Astrocyte of the cerebellum (primary cell): ENCODE results near the gene VLDLR.
"Not testable (repeated sequence)": the region's sequence is repeated elsewhere in the genome, so short reads cannot be mapped to it uniquely, and the experiment has no call there.

ENCODE experiments used
- DNase-seq: peaks from one replicate; pipeline ENCODE4 v3.0.0-alpha.2; 2011; ENCODE audit warnings: low read depth
- H3K4me3 ChIP-seq: 2 replicates; pipeline ENCODE4 v1.5.1; 2011; ENCODE audit warnings: mild to moderate bottlenecking, low read depth, low read length, moderate library complexity
- in situ Hi-C: cut with HindIII; loops from 2 replicates; pipeline ENCODE4 v1.10.0; 2017; ENCODE audit warnings: low sequenced_read_pairs
- TF ChIP-seq, protein P1 (sequence below): IDR thresholded peaks from 2 replicates; pipeline ENCODE4 v1.5.1; 2012; ENCODE audit warnings: low read length, low read depth, moderate library complexity, mild to moderate bottlenecking; ENCODE audit errors: missing control alignments

VLDLR gene

DNA sequence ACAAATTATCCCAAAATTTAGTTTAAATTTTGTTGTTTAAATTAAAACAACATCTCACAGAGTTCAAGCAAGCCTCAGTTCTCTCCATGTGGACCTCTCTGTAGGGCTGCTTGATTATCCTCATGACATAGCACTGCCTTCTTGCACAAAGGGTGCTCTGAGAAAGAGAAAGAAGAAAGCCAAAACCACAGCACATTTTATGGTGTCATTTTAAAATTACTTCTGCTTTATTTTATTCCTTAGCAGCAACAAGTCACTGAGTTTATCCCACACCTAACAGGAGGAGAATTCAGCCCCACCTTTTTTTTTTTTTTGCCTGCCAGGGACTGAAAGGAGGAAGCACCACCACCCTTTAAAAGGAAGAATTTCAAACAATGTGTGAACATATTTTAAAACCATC, 82.9 kb downstream of the VLDLR start:
- DNase-seq, result no peak
- no peak overlapping the region for H3K4me3 ChIP-seq
- TF ChIP-seq, protein P1, sequence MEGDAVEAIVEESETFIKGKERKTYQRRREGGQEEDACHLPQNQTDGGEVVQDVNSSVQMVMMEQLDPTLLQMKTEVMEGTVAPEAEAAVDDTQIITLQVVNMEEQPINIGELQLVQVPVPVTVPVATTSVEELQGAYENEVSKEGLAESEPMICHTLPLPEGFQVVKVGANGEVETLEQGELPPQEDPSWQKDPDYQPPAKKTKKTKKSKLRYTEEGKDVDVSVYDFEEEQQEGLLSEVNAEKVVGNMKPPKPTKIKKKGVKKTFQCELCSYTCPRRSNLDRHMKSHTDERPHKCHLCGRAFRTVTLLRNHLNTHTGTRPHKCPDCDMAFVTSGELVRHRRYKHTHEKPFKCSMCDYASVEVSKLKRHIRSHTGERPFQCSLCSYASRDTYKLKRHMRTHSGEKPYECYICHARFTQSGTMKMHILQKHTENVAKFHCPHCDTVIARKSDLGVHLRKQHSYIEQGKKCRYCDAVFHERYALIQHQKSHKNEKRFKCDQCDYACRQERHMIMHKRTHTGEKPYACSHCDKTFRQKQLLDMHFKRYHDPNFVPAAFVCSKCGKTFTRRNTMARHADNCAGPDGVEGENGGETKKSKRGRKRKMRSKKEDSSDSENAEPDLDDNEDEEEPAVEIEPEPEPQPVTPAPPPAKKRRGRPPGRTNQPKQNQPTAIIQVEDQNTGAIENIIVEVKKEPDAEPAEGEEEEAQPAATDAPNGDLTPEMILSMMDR, result no peak
- in situ Hi-C loops, result no loop called here

DNA sequence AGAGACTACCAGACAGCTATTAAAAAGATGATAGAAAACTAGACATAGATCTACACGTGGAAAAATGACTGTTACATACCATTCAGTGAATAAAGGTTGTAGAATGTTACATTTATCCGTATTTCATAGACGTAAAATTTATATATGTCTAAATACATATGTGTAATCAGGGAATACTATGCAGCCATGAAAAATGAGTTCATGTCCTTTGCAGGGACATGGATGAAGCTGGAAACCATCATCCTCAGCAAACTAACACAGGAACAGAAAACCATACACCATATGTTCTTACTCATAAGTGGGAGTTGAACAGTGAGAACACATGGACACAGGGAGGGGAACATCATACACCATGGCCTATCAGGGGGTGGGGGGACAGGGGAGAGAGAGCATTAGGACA, 85.7 kb downstream of the VLDLR start:
- in situ Hi-C loops, H3K4me3 ChIP-seq, DNase-seq: not testable (repeated sequence)
